Astrocyte (in vitro differentiated cells and primary cell): Measurements from ENCODE around the gene AACS. TPM values are rescaled to one million over a fixed set of nuclear protein-coding genes. Genes with fewer than 3 reads are reported as not detected.

ENCODE experiments used
- DNase-seq: peaks from one replicate; pipeline ENCODE4 v3.0.0-alpha.2; 2010; ENCODE audit warnings: low read depth
- FAIRE-seq: peaks from 2 replicates; lab custom pipeline; 2011; peaks lifted over from hg19 to GRCh38; lab: Jason Lieb, UNC
- H2AFZ ChIP-seq: 2 replicates; pipeline ENCODE4 v1.6.0; 2012; ENCODE audit warnings: low read depth, low read length, inconsistent platforms
- H3K27ac ChIP-seq: 2 replicates; pipeline ENCODE4 v1.5.1; 2011; ENCODE audit warnings: low read depth, low read length, inconsistent platforms
- H3K27me3 ChIP-seq: 2 replicates; pipeline ENCODE4 v1.6.0; 2011; ENCODE audit warnings: low read length, inconsistent platforms; ENCODE audit not compliant: insufficient read depth
- H3K36me3 ChIP-seq: 2 replicates; pipeline ENCODE4 v1.5.1; 2011; ENCODE audit warnings: low read length, inconsistent platforms; ENCODE audit not compliant: insufficient read depth
- H3K4me1 ChIP-seq: 2 replicates; pipeline ENCODE4 v1.5.1; 2011; ENCODE audit warnings: low read length, inconsistent platforms; ENCODE audit not compliant: insufficient read depth
- H3K4me2 ChIP-seq: 2 replicates; pipeline ENCODE4 v1.6.0; 2012; ENCODE audit warnings: low read length, inconsistent platforms
- H3K4me3 ChIP-seq: 2 replicates; pipeline ENCODE4 v1.5.1; 2011; ENCODE audit warnings: low read depth, mild to moderate bottlenecking, low read length, inconsistent platforms; ENCODE audit not compliant: insufficient read depth
- H3K79me2 ChIP-seq: 2 replicates; pipeline ENCODE4 v1.6.0; 2012; ENCODE audit warnings: mild to moderate bottlenecking, low read length, inconsistent platforms; ENCODE audit not compliant: insufficient read depth
- H3K9ac ChIP-seq: 2 replicates; pipeline ENCODE4 v1.6.0; 2012; ENCODE audit warnings: mild to moderate bottlenecking, low read length, inconsistent platforms
- H3K9me3 ChIP-seq: 2 replicates; pipeline ENCODE4 v1.5.1; 2012; ENCODE audit warnings: low read depth, mild to moderate bottlenecking, low read length, inconsistent platforms; ENCODE audit not compliant: insufficient read depth
- H4K20me1 ChIP-seq: 2 replicates; pipeline ENCODE4 v1.6.0; 2012; ENCODE audit warnings: low read length, inconsistent platforms; ENCODE audit not compliant: insufficient read depth
- H3K27ac Mint-ChIP-seq: one replicate; pipeline ENCODE4 v1.8.0; 2021; ENCODE audit warnings: mild to moderate bottlenecking, mixed read lengths; ENCODE audit not compliant: unreplicated experiment
- H3K27me3 Mint-ChIP-seq: one replicate; pipeline ENCODE4 v1.8.0; 2021; ENCODE audit warnings: low read depth, mixed read lengths; ENCODE audit not compliant: unreplicated experiment
- H3K36me3 Mint-ChIP-seq: one replicate; pipeline ENCODE4 v1.8.0; 2021; ENCODE audit warnings: low read depth, mixed read lengths; ENCODE audit not compliant: unreplicated experiment
- H3K4me1 Mint-ChIP-seq: one replicate; pipeline ENCODE4 v1.8.0; 2021; ENCODE audit warnings: low read depth, mixed read lengths; ENCODE audit not compliant: unreplicated experiment
- H3K4me3 Mint-ChIP-seq: one replicate; pipeline ENCODE4 v1.8.0; 2021; ENCODE audit warnings: mild to moderate bottlenecking, moderate library complexity, mixed read lengths; ENCODE audit not compliant: unreplicated experiment
- H3K9me3 Mint-ChIP-seq: one replicate; pipeline ENCODE4 v1.8.0; 2021; ENCODE audit warnings: mild to moderate bottlenecking, mixed read lengths; ENCODE audit not compliant: unreplicated experiment
- CTCF ChIP-seq: IDR thresholded peaks from 2 replicates; pipeline ENCODE4 v1.5.1; 2011; ENCODE audit warnings: low read depth, mild to moderate bottlenecking, inconsistent platforms, low read length, moderate library complexity; ENCODE audit not compliant: insufficient read depth
- EZH2 ChIP-seq: IDR thresholded peaks from 2 replicates; pipeline ENCODE4 v1.6.1; 2012; ENCODE audit warnings: mild to moderate bottlenecking, low read length, inconsistent platforms; ENCODE audit not compliant: insufficient read depth
- total RNA-seq: library from RNA; stranded (reverse); gene quantifications from 2 replicates; pipeline ENCODE4 v1.2.1, GENCODE V29; 2021

Gene AACS
- total RNA-seq, 1 donor from 2014 or later, result 22.5 TPM

GRCh38 chr12:125092872-125093680 lies 27.8 kb downstream of the AACS start:
- Histone ChIP-seq H3K4me3 (no peak overlapping the region), H3K9ac (peak overlapping the region; percentile 23), H4K20me1 (peaks cover 74% of the 10 kb centered on the region), H3K27me3 (no peaks in the 10 kb centered on the region), H3K36me3 (no peaks in the 10 kb centered on the region), H2AFZ (no peak overlapping the region), H3K79me2 (no peaks in the 10 kb centered on the region), H3K27ac (no peak overlapping the region), H3K9me3 (no peaks in the 10 kb centered on the region), H3K4me1 (peaks cover 8% of the 10 kb centered on the region), H3K4me2 (peak overlapping the region; percentile 32)
- Mint-ChIP-seq H3K4me3 (no peak overlapping the region), H3K4me1 (peaks cover 4% of the 10 kb centered on the region), H3K36me3 (peaks cover 18% of the 10 kb centered on the region), H3K9me3 (no peaks in the 10 kb centered on the region), H3K27ac (no peak overlapping the region), H3K27me3 (peaks cover 2% of the 10 kb centered on the region)
- FAIRE-seq, result no peak
- TF ChIP-seq EZH2 (no peak), CTCF (no peak)
- peak; percentile 41 for DNase-seq

- Mint-ChIP-seq H3K4me3 (no peak overlapping the region), H3K9me3 (no peaks in the 10 kb centered on the region), H3K27me3 (peaks cover 2% of the 10 kb centered on the region), H3K4me1 (peaks cover 4% of the 10 kb centered on the region), H3K27ac (no peak overlapping the region), H3K36me3 (peaks cover 17% of the 10 kb centered on the region)
- no peak overlapping the region for H3K27ac ChIP-seq
- no peak for DNase-seq
- TF ChIP-seq CTCF (no peak), EZH2 (no peak)
- H3K27me3 ChIP-seq, result no peaks in the 10 kb centered on the region
- H3K9me3 ChIP-seq, result no peaks in the 10 kb centered on the region
- peaks cover 8% of the 10 kb centered on the region for H3K4me1 ChIP-seq
- no peak overlapping the region for H3K9ac ChIP-seq
- no peaks in the 10 kb centered on the region for H3K79me2 ChIP-seq
- no peak overlapping the region for H3K4me3 ChIP-seq
- H3K36me3 ChIP-seq, result no peaks in the 10 kb centered on the region
- FAIRE-seq, result no peak
- no peak overlapping the region for H2AFZ ChIP-seq
- H4K20me1 ChIP-seq, result peaks cover 78% of the 10 kb centered on the region
- H3K4me2 ChIP-seq, result no peak overlapping the region
These were observed 28.6 kb downstream of the AACS start for GRCh38 chr12:125093681-125094330.
